Inferior parietal cortex (tissue), 1 donor: ENCODE data around the gene C22orf42.
"Not testable (repeated sequence)": the region's sequence is repeated elsewhere in the genome, so short reads cannot be mapped to it uniquely, and the experiment has no call there.

Experiments
- DNase-seq: peaks from one replicate; pipeline ENCODE4 v3.0.0-alpha.2; 2016; ENCODE audit errors: extremely low spot score

Gene C22orf42

DNA sequence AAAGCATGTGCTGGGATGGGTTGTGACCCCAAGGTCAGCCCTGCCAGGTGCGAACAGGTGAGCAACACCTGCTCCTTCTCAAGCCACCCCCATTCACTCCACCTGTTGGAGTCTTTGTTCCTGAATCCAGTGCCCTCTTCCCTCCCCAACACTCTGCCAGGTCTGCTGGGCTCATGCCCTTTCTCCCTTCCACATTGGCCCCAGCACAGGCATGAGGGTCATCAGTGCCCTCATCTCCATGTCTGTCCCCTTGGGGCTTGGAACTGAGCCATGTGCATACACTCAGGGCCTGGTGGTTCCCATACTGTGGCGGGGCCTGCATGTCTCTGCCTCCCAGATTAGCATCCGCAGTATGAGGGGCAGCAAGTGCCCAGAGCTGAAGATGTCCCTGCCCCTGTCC is 26.7 kb upstream of the C22orf42 start:
- no peak for DNase-seq

DNA sequence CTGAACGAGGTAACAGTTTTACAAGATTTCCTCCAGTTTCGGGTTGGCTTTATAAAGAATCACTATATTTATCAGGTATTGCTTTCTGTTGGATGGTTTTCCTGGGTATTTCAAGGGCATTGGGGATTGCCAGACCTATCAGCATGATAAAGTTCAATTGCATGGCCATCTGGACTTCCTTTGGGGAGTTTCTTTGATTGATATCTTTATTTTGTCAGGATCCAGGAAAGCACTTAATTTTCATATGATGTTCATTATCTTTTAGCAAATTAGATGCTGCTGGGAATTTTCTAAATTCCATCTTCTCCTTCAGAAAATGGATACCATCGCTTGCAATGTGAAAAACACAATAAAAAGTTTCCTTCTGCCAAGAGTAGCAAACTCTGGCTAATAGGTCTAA is 24.5 kb upstream of the C22orf42 start:
- no peak for DNase-seq

DNA sequence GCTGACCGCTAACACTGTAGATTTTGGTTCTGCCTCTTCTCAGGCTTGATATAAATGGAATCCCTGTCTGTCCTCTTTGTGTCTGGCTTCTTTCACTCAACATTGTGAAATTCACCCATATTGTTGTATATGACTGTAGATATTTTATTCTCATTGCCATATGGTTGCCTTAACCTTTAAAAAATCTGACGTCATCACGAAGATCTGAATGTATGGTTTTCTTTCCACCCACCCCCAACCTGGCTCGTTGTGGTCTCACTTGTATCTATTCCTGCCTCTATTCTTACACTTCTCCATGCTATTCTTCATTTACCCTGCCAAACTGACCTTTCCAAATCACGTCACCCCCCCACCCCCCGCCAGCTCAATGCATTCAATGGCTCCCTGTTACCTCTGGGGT is 21.9 kb upstream of the C22orf42 start:
- no peak for DNase-seq

DNA sequence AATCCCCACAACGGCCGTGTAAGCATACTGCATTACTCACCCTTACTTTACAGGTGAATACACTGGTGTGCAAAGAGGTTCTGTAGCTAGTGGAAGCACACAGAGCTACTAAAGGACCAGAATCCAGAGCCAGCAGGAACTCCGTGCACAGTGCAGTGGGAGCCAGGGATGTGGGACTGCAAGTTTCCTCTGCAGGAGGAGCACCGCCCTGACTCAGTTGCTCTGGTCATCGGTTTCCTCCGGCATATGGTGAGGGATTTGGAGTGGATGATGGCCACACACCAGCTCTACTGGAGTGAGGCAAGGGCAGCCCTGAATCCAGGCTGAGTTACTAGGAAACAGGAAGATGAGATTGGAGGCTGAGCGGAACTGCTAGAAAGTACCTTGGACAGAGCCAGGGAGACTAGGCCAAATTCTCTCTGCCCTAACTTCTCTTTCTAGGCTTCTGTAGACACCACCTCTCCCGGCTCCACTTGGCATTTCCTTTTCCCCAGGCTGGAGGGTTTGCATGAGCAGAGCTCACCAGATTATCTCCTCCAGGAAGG is 18.2 kb upstream of the C22orf42 start:
- no peak for DNase-seq

DNA sequence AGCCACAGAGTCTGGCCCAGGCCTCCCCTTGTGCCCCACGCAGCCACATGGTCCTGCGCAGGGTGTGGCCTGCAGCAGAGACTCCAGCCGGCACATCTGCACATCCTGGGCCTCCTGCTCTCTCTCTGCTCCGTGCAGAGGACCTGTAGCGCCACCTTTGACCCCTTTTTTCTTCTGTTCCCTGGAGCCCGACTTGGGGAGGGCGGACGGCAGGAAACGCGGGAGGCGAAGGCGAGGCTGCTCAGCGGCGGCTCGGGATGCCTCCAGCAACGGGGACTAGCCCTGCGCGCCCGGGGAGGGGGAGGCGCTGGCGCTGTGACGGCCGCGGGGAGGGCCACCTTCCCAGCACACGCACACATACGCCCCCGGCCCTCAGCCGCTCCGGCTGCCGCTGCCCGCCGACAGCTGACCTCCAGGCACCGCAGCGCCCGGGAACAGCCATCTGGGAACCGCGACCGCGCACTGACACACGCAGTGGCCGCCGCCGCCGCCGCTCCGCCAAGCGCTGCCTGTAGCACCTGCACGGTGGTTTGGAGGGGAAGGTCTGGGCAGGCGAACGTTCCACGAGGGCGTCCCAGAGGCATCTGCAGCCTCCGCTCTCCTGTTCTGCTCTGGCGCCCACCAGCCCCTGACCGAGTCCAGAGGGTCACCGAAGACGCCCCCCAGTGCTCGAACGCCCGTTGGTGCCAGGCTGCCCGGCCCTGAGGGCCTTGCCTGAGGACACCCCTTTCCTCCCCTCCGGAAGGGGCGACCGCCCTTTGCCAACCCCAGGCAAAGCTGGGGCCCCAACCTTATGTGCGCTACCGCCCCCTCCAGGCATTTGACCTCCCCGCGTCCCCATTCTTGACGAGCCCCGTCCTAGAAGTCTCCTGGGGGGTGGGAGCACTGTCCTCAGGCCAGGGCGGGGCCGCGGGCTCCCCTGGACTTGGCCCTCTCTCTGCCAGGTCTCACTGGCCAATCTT is 16.9 kb upstream of the C22orf42 start:
- no peak for DNase-seq

GRCh38 chr22:32175115-32175514 is 16.0 kb upstream of the C22orf42 start:
- no peak for DNase-seq

- no peak for DNase-seq
Measured at GRCh38 chr22:32165681-32166080, 6.6 kb upstream of the C22orf42 start.

DNA sequence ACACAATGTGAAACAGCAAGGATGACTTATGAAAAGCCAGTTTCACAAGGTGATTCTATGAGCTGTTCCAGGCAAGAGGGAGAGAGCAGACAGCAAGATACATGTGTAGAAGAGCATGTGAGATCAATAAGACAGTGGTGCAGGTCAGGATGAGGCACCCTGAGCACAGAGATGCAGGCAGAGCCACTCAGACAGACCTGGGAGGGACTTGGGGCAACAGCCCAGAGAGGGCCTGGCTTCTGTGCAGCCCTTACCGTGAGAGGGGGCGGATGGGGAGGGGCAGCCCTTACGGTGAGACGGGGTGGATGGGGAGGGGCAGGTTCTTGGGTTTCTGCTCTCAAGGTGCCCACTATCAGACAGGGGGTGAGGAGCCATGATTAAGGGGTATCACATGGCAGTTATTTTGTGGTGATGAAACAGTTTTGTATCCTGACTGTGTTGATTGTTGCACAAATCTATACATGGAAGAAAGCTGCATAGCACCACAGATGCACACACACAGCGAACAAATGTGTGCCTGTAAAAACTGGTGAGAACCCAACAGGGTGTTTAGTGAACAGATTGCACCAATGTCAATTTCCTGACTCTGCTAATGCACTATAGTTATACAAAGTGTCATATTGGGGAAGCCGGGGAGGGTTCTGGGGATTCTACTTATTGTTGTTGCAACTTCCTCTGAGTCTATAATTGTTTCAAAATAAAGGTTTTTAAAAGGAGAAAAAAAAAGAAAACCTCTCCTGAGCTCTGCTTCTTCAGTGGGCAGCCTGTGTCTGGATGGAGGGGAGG is 5.2 kb upstream of the C22orf42 start:
- no peak for DNase-seq

GRCh38 chr22:32160411-32160810 is 1.3 kb upstream of the C22orf42 start:
- not testable (repeated sequence) for DNase-seq

- DNase-seq = not testable (repeated sequence)
Measured at GRCh38 chr22:32157632-32158031, 1.5 kb downstream of the C22orf42 start.

GRCh38 chr22:32154727-32155126 is 4.4 kb downstream of the C22orf42 start:
- not testable (repeated sequence) for DNase-seq

DNA sequence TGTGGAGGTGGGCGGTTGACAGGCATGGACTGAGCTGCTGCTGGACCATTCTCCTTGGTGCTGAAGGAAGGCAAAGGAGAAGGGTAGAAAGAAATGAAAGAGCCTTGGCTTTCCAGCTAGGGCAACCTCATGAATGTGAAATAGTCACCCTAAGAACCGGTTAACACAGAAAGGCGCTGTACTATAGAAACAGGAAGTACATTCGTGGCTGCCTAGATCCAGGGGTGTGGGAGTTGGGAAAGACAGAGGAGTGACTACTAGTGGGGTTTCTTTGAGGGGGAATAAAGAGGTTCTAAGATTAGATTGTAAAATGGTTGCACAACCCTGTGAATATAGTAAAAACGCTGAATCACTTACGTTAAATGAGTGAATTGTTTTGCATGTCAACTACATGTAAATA is 7.5 kb downstream of the C22orf42 start:
- not testable (repeated sequence) for DNase-seq

GRCh38 chr22:32150647-32151046 is 8.5 kb downstream of the C22orf42 start:
- DNase-seq = not testable (repeated sequence)

- DNase-seq = not testable (repeated sequence)
Measured at GRCh38 chr22:32148372-32148771, 10.7 kb downstream of the C22orf42 start.

GRCh38 chr22:32147128-32147527 is 12.0 kb downstream of the C22orf42 start:
- DNase-seq = not testable (repeated sequence)

- no peak for DNase-seq
Measured at GRCh38 chr22:32144496-32145274, 14.4 kb downstream of the C22orf42 start.

DNA sequence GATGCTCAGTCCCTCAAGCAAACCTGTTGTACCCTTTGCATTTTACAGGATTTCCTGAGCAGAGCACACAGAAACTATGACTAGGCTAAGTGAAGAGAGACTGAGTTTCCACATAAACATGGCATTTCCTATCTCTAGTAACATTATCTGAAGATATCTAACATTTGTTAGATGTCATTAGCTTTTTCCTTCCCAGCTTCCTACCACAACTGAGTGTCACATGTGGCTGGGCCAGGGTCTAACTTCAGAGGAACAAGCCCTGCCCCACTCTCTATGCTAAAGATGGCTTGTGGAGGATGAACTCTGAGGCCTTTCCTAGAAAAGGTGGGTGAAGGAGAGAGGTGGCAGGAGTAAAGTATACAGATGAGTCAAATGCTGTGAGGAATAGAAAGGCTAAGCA is 16.5 kb downstream of the C22orf42 start:
- DNase-seq = no peak

GRCh38 chr22:32140688-32141087 is 18.4 kb downstream of the C22orf42 start:
- DNase-seq = not testable (repeated sequence)

- DNase-seq = not testable (repeated sequence)
Measured at GRCh38 chr22:32138576-32138975, 20.5 kb downstream of the C22orf42 start.

DNA sequence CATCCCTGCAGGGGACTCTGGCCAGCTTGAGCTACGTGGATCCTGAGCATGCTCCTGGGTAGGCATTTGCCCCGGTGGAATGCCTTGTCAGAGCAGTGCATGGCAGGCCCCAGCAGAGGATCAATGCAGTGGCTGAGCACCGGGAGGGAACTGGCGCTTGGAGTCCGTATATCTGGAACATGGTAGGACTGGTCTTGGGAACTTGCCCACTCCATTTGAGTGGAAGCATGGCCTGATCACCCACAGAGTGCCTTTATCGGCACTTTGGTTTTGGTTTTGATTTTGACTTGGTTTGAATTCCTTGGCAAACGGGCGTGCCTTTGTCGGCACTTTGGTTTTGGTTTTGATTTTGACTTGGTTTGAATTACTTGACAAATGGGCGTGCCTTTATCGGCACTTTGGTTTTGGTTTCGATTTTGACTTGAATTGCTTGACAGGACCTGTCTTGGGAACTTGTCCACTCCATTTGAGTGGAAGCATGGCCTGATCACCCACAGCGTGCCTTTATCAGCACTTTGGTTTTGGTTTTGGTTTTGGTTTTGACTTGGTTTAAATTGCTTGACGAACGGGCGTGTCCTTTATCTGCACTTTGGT is 21.3 kb downstream of the C22orf42 start:
- DNase-seq = not testable (repeated sequence)

DNA sequence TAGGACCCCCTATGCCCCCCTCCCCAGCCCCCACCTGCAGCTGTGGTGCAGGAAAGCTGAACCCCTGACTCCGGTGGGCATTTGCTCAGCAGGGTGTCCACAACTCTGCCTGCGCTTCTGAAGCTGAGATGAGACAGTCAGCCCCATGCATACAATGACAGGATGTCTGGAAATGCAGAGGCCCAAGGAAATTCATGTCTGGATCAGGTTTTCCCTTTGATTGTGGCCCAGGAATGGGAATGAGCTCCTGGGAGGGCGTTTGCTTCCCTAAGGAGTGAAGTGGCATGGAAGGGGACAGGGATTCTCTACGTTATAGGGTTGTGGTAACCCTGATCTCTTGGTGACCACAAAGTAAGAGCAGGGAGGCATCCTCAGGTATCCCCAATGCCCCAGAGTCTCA is 22.2 kb downstream of the C22orf42 start:
- DNase-seq = not testable (repeated sequence)
